Peyer's patch (tissue), 4 donors: ENCODE results near the gene SUV39H2.

Experiments
- CTCF ChIP-seq, 6 experiments: fragments of 450-650 bp in 4 of 6; fragments of 200-600 bp in 2 of 6; sonication (generic) in 1 of 6; IDR thresholded peaks; one replicate each; pipeline ENCODE4 v1.5.1; 2017 to 2019; ENCODE audit warnings: antibody characterized with exemption in 6 of 6, mild to moderate bottlenecking in 3 of 6, moderate library complexity in 1 of 6
- POLR2A ChIP-seq, 2 donors: fragments of 450-650 bp; IDR thresholded peaks; one replicate each; pipeline ENCODE4 v1.5.1; 2017; ENCODE audit warnings: antibody characterized with exemption in 2 of 2, mild to moderate bottlenecking in 2 of 2, moderate library complexity in 2 of 2

- TF ChIP-seq CTCF (IDR thresholded peaks at IDR 0.05) (no peak), POLR2A (IDR thresholded peaks at IDR 0.05) (no peak)
Observed at GRCh38 chr10:14855453-14855852, 23.2 kb upstream of the SUV39H2 start.
